GM12874 (cell line): ENCODE data around the gene ZSWIM6.

Experiments
- CTCF ChIP-seq: IDR thresholded peaks from 2 replicates; pipeline ENCODE4 v1.5.1; 2011; ENCODE audit warnings: low read depth, mild to moderate bottlenecking, control low read depth, low read length, moderate library complexity; ENCODE audit not compliant: insufficient read depth

The ZSWIM6 gene

DNA sequence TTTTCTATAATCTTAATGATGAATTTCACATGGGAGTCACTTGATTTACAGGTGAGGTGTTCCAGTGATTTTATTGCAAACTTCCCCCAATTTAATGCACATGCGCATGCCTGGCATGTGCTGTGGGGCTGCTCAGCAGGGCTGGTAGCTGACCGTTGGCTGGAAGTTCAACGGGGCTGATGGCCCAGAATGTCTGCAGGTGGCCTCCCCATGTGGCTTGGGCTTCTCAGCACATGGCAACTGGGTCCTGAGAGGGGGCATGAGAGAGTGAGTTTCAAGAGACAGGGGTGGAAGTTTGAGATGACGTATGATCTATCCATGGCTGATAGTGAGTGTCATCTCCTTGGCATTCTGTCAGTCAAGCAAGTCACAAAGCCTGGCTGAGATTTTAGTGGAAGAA is 259.8 kb downstream of the ZSWIM6 start:
- no peak for TF ChIP-seq CTCF

DNA sequence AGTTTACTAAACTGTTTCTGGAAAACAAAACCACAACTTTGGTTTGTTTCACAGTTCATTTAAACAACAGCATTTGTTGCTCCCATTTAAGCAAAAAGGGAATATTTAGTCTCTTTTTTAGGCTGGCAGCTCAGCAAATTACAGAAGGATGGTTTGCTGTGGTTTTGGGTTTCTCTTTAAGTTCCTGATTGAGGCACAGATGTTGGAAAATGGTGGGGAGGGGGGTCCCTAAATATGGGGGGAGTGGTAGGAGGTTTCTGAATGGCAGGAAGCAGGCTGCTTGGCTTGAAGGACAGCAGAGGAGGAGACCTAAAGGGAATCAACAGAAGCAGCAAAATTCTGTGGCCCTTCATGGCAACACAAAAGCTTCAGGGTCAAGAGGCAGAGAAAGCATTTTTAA is 263.4 kb downstream of the ZSWIM6 start:
- no peak for TF ChIP-seq CTCF
